Measurements from ENCODE around the gene PEX10.

GRCh38 chr1:2411801-2412394 is 466 bp downstream of the PEX10 start:
- no peak for TF ChIP-seq CTCF (IDR thresholded peaks at IDR 0.05)
- TF ChIP-seq POLR2A (IDR thresholded peaks at IDR 0.05), result no peak
